Fibroblast of skin of scalp (primary cell): ENCODE measurements around the gene TPRKB.
"Not testable (repeated sequence)": the region's sequence is repeated elsewhere in the genome, so short reads cannot be mapped to it uniquely, and the experiment has no call there.

Source experiments
- DNase-seq: peaks from one replicate; pipeline ENCODE4 v3.0.0-alpha.2; 2013

The TPRKB gene

DNA sequence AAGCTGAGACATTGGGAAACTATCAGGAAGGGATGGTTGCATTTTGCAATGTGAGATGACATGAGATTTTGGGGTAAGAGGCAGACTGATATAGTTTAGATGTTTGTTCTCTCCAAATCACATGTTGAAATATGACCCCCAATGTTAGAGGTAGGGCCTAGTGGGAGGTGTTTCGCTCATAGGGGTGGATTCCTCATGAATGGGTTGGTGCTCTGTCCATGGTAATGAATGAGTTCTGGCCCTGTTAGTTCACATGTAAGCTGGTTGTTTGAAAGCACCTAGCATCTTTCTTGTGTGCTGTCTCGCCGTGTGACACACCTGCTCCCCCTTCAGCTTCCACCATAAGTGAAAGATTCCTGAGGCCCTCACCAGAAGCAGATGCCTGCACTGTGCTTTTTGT lies 37.7 kb downstream of the TPRKB start:
- no peak for DNase-seq

DNA sequence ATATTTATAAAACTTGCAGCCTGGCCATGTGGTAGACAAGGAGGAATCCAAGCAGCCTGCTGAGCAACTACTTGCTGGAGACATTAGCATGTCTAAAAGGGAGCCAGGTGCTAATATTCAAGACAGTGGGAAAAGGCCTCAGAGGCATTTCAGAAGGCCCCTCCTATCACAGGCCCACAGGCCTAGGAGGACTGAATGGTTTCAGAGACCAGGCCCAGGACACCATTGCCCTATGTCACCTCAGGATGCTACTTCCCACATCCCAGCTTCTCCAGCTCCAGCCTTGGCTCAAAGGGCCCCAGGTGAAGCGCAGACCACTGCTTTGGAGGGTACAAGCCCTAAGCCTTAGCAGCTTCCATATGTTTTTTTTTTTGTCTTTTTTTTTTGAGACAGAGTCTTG lies 39.0 kb downstream of the TPRKB start:
- DNase-seq: no peak

- no peak for DNase-seq
Observed at GRCh38 chr2:73697606-73698005, 39.5 kb downstream of the TPRKB start.

DNA sequence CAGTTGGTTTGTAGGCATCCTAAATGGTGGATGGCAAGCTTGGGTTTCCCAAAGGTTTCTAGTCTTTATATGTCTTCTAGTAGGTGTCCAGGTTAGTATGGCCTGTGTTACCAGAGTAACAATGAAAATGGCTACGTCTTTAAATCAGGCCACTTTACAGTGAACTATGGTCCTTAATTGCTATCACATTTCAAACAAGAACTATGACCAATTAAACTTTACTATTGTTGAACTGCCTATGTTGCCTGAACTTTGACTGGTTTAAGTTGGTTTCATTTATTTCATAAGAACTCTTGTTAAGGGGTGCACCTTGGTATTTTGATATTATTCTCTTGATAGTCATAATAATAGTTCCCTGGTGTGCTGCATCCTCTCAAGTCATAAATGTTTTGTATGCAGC lies 40.2 kb downstream of the TPRKB start:
- not testable (repeated sequence) for DNase-seq

GRCh38 chr2:73696521-73696920 lies 40.6 kb downstream of the TPRKB start:
- not testable (repeated sequence) for DNase-seq

DNA sequence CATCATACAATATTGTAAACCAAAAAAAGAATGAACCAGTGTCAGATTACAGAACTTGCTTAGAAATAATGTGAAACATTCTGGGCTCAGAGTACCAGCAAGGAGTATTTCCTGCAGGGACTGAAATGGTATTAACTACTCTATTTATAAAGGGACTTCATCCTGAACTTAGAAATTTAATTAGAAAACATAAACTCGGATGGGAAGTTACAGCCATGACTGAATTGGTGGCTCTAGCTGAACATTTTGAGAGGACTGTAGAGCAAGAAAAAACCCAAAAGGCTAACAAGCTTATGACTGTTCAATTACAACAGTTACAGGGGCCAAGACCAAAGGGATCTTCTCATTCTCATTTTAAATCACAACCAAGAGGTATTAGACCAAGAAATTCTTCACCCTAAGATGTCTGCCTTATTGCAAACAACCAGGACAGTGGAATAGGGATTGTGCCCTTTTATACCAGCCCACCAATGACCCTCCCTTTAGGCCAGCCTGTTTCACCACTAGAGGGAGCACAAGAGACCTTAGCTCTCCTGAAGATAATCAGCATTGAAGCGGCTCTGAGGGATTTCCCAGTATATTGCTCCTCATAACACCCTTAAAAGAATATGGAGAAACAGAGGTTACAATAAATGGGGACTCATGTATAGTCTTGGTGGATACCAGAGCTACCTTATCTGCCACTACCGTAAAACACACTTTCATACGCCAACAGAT lies 46.6 kb downstream of the TPRKB start:
- peak; percentile 20 for DNase-seq

DNA sequence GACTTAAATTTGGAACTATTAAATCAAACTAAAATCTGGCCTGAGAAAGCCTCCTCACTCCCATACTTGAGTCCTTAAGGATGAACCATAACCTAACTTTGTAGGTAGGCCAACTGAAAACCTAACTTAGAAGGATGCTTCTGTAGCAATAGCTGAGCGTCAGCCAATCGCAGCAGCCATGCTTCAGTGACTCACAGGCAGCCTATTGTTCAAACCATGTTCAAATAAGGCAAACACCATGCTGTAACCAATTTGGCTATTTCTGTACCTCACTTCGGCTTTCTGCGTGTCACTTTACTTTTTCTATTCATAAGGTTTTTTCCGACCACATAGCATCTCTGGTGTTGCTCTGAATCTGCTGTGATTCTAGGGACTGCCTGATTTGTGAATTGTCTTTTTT lies 48.7 kb downstream of the TPRKB start:
- DNase-seq: not testable (repeated sequence)

DNA sequence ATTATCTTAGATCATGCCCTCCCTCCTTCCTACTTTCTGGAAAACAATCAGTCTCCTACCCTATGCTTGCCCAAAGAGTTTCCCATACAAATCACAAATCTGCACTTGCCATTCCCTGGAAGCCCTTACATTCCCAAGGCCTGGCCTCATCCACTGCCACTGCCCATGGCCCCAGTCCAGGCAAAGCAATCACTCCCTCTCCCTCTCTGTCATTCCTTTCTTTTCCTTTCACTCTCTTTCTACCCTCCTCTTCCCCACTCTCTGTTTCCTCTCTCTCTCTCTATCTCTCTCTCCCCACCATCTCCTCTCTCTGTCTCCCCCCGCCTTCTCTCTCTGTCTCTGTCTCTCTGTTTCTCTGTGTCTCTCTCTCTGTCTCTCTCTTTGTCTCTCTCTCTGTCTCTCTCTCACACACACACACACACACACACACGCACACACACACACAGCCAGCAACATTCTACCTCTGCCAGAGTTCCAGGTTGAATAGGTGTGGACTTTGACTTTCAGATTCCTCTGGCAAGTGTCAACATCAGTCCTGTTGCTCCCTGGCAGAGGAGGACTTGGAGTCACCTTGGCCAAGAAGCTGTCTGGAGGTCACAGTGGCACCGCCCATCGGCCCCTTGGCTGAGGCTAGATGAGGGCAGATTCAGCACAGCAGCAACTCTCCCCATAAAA lies 51.2 kb downstream of the TPRKB start:
- peak; percentile 5 for DNase-seq

DNA sequence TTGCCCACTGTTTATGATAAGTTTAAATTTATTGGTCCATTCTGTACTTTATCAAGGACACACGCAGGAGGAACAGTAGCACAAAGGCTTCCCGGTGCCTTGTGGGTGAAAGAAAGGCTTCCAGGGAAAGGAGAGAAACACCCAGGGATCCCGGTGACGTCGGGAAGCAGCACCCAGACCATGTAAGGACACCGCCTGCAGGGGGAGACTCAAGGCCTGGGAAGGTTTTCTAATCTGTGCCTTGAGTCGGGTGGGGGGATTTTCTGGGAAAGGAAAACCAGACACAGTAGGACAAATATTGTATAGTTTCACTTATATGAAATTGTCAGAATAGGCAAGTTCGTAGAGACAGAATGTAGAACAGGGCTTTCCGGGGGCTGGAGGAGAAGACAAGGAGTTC lies 52.2 kb downstream of the TPRKB start:
- not testable (repeated sequence) for DNase-seq

- not testable (repeated sequence) for DNase-seq
Observed at GRCh38 chr2:73684325-73684724, 52.8 kb downstream of the TPRKB start.

GRCh38 chr2:73679951-73680571 lies 57.1 kb downstream of the TPRKB start:
- peak; percentile 30 for DNase-seq
